ENCODE measurements around the gene OGFOD2. TPM values are rescaled to one million over a fixed set of nuclear protein-coding genes. Genes with fewer than 3 reads are reported as not detected.

The OGFOD2 gene
- total RNA-seq, 1 experiment from 2014 or later: 17.5 TPM

DNA sequence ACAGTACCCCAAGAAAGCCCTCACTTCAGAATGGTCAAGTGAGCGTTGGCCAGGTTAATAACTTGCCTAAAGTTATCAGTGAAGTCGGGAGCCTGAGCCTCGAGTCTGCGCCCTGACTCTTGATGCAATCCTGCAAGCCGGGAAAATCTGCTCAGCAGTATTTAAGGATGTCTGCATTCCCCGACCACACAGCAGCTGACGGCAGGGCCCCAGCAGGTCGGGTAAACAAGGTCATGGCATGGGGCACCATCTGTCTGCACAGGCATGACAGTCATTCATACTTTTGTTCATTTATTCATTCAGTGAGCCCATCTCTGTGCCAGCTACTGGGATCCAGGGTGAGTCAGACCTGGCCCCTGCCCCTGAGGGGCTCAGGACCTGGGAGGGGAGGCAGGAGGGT, 19.9 kb upstream of the OGFOD2 start:
- Mint-ChIP-seq H3K27ac (ENCODE audit: low read depth, unreplicated experiment) (no peak overlapping the region), H3K36me3 (ENCODE audit: insufficient read depth, unreplicated experiment) (no peaks in the 10 kb centered on the region), H3K4me3 (ENCODE audit: unreplicated experiment) (no peak overlapping the region), H3K27me3 (ENCODE audit: insufficient read depth, unreplicated experiment) (no peaks in the 10 kb centered on the region), H3K4me1 (ENCODE audit: insufficient read depth, unreplicated experiment) (peaks cover 5% of the 10 kb centered on the region), H3K9me3 (ENCODE audit: unreplicated experiment) (no peaks in the 10 kb centered on the region)
- DNase-seq (ENCODE audit: unreplicated experiment): no peak
- TF ChIP-seq, protein P1, sequence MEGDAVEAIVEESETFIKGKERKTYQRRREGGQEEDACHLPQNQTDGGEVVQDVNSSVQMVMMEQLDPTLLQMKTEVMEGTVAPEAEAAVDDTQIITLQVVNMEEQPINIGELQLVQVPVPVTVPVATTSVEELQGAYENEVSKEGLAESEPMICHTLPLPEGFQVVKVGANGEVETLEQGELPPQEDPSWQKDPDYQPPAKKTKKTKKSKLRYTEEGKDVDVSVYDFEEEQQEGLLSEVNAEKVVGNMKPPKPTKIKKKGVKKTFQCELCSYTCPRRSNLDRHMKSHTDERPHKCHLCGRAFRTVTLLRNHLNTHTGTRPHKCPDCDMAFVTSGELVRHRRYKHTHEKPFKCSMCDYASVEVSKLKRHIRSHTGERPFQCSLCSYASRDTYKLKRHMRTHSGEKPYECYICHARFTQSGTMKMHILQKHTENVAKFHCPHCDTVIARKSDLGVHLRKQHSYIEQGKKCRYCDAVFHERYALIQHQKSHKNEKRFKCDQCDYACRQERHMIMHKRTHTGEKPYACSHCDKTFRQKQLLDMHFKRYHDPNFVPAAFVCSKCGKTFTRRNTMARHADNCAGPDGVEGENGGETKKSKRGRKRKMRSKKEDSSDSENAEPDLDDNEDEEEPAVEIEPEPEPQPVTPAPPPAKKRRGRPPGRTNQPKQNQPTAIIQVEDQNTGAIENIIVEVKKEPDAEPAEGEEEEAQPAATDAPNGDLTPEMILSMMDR (IDR thresholded peaks at IDR 0.05; ENCODE audit: unreplicated experiment): no peak
- ChIA-PET CTCF (interaction anchor here (0.5 to 15.1 kb wide), 9 partner anchors 9 to 318 kb away, joined by 3 to 230 read pairs (median 3); partner anchors contain the start of gene ABCB9), POLR2A (interaction anchor here (0.6 to 1.2 kb wide), 3 partner anchors 11 to 92 kb away, joined by 3 to 5 read pairs (median 4); partner anchors contain the start of gene ABCB9)
- intact Hi-C loops (cut with micrococcal nuclease): no loop called here
- no TSS peak for BruUV-seq (replicated peaks)

GRCh38 chr12:122956035-122956434, 19.0 kb upstream of the OGFOD2 start:
- no peak overlapping the region for H3K4me3 Mint-ChIP-seq (ENCODE audit: unreplicated experiment)
- H3K27me3 Mint-ChIP-seq (ENCODE audit: insufficient read depth, unreplicated experiment): no peaks in the 10 kb centered on the region
- no peaks in the 10 kb centered on the region for H3K9me3 Mint-ChIP-seq (ENCODE audit: unreplicated experiment)
- peaks cover 5% of the 10 kb centered on the region for H3K4me1 Mint-ChIP-seq (ENCODE audit: insufficient read depth, unreplicated experiment)
- ChIA-PET CTCF (interaction anchor here (1.1 to 15.1 kb wide), 3 partner anchors 10 to 163 kb away, joined by 3 to 230 read pairs (median 9); no protein-coding TSS in a partner anchor), POLR2A (interaction anchor here (1.5 kb wide), 1 partner anchor 10 kb away, joined by 4 read pairs; the partner anchor contains the start of gene ABCB9)
- intact Hi-C loops (cut with micrococcal nuclease): no loop called here
- DNase-seq (ENCODE audit: unreplicated experiment): no peak
- H3K27ac Mint-ChIP-seq (ENCODE audit: low read depth, unreplicated experiment): no peak overlapping the region
- TF ChIP-seq, protein P1 (IDR thresholded peaks at IDR 0.05; ENCODE audit: unreplicated experiment): no peak
- no TSS peak for BruUV-seq (replicated peaks)
- H3K36me3 Mint-ChIP-seq (ENCODE audit: insufficient read depth, unreplicated experiment): no peaks in the 10 kb centered on the region

- CTCF ChIA-PET: interaction anchor here (15.1 kb wide), 1 partner anchor 98 kb away, joined by 230 read pairs; no protein-coding TSS in a partner anchor
- Mint-ChIP-seq H3K36me3 (ENCODE audit: insufficient read depth, unreplicated experiment) (no peaks in the 10 kb centered on the region), H3K4me3 (ENCODE audit: unreplicated experiment) (no peak overlapping the region), H3K27ac (ENCODE audit: low read depth, unreplicated experiment) (no peak overlapping the region), H3K27me3 (ENCODE audit: insufficient read depth, unreplicated experiment) (no peaks in the 10 kb centered on the region), H3K4me1 (ENCODE audit: insufficient read depth, unreplicated experiment) (no peaks in the 10 kb centered on the region), H3K9me3 (ENCODE audit: unreplicated experiment) (no peaks in the 10 kb centered on the region)
- TF ChIP-seq, protein P1 (IDR thresholded peaks at IDR 0.05; ENCODE audit: unreplicated experiment): no peak
- peak; percentile 71 for DNase-seq (ENCODE audit: unreplicated experiment)
- POLR2A ChIA-PET: interaction anchor here (1.0 kb wide), 1 partner anchor 11 kb away, joined by 4 read pairs; no protein-coding TSS in a partner anchor
- intact Hi-C loops (cut with micrococcal nuclease): no loop called here
- BruUV-seq (replicated peaks): no TSS peak
These were observed 16.7 kb upstream of the OGFOD2 start for GRCh38 chr12:122958198-122958888.

- Mint-ChIP-seq H3K36me3 (ENCODE audit: insufficient read depth, unreplicated experiment) (no peaks in the 10 kb centered on the region), H3K4me3 (ENCODE audit: unreplicated experiment) (no peak overlapping the region), H3K4me1 (ENCODE audit: insufficient read depth, unreplicated experiment) (no peaks in the 10 kb centered on the region), H3K27me3 (ENCODE audit: insufficient read depth, unreplicated experiment) (no peaks in the 10 kb centered on the region), H3K9me3 (ENCODE audit: unreplicated experiment) (no peaks in the 10 kb centered on the region), H3K27ac (ENCODE audit: low read depth, unreplicated experiment) (no peak overlapping the region)
- TF ChIP-seq, protein P1 (IDR thresholded peaks at IDR 0.05; ENCODE audit: unreplicated experiment): no peak
- BruUV-seq (replicated peaks): no TSS peak
- ChIA-PET POLR2A (interaction anchor here (0.6 kb wide), 1 partner anchor 616 kb away, joined by 3 read pairs; no protein-coding TSS in a partner anchor), CTCF (interaction anchor here (2.3 kb wide), 1 partner anchor 99 kb away, joined by 7 read pairs; no protein-coding TSS in a partner anchor)
- DNase-seq (ENCODE audit: unreplicated experiment): no peak
- intact Hi-C loops (cut with micrococcal nuclease): no loop called here
These were observed 15.4 kb upstream of the OGFOD2 start for GRCh38 chr12:122959566-122960192.

All from MCF 10A (cell line).